ENCODE results near the gene GSG1. TPM values are rescaled to one million over a fixed set of nuclear protein-coding genes. Genes with fewer than 3 reads are reported as not detected.

Gene GSG1
- total and polyA plus RNA-seq, 2 of the 8 experiments (the other 6 are each of a cell fraction or from before 2014, with no cell fraction given): 0.89 to 1.4 TPM

- no peak overlapping the region for H3K56ac ChIP-seq (replicated peaks; ENCODE audit: insufficient read length, low read depth, low read length)
- no peak overlapping the region for H3K27ac ChIP-seq (ENCODE audit: low read depth, low read length)
- no peaks in the 10 kb centered on the region for H4K20me1 ChIP-seq (replicated peaks in 1 of 2; ENCODE audit: control insufficient read depth in 1 of 2, insufficient read depth in 2 of 2, low read length in 2 of 2)
- H3K9me3 ChIP-seq (ENCODE audit: insufficient read depth in 2 of 2, low read depth in 1 of 2, low read length in 1 of 2): no peaks in the 10 kb centered on the region
- H2BK20ac ChIP-seq (ENCODE audit: low read length): no peak overlapping the region
- no peak overlapping the region for H3K4me2 ChIP-seq (ENCODE audit: insufficient read depth in 1 of 2, low read depth in 2 of 2, low read length in 2 of 2)
- H2AK5ac ChIP-seq (ENCODE audit: low read depth, low read length): no peak overlapping the region
- H3K23ac ChIP-seq (ENCODE audit: insufficient read length): no peak overlapping the region
- no peak overlapping the region for H2AFZ ChIP-seq (ENCODE audit: low read length)
- H3K23me2 ChIP-seq (ENCODE audit: low read depth, low read length): peaks cover 2% of the 10 kb centered on the region; the same call in 1 of the 2 replicates
- no peak overlapping the region for H3K14ac ChIP-seq (ENCODE audit: insufficient read length)
- no peak overlapping the region for H2BK15ac ChIP-seq (ENCODE audit: low read length)
- FAIRE-seq (no peak), DNase-seq (ENCODE audit: low read depth in 1 of 2, low spot score in 2 of 2) (no peak)
- ChIA-PET POLR2A (ENCODE audit: partially characterized antibody) (interaction anchor here (1.1 kb wide), 1 partner anchor 20 kb away, joined by 3 read pairs; no protein-coding TSS in a partner anchor), CTCF (ENCODE audit: partially characterized antibody) (interaction anchor here (1.1 to 1.6 kb wide), 4 partner anchors 45 to 80 kb away, joined by 3 to 4 read pairs (median 4); no protein-coding TSS in a partner anchor)
- no peaks in the 10 kb centered on the region for H3K79me2 ChIP-seq (ENCODE audit: control insufficient read depth in 1 of 2, insufficient read depth in 2 of 2, low read length in 2 of 2)
- no peak overlapping the region for H4K5ac ChIP-seq (ENCODE audit: insufficient read length, low read depth, low read length)
- H3K18ac ChIP-seq (ENCODE audit: extremely low read depth, low read length): no peak overlapping the region
- H3K27me3 ChIP-seq (replicated peaks in 1 of 4; ENCODE audit: control insufficient read depth in 3 of 4, extremely low read depth in 1 of 4, insufficient read depth in 3 of 4, low read length in 3 of 4): no peaks in the 10 kb centered on the region
- H3K9ac ChIP-seq (replicated peaks in 1 of 4; ENCODE audit: extremely low read depth in 1 of 4, low read depth in 3 of 4, low read length in 3 of 4): no peak overlapping the region
- no peak overlapping the region for H3K4me3 ChIP-seq (ENCODE audit: extremely low read depth in 1 of 4, insufficient read depth in 2 of 4, low read depth in 3 of 4, low read length in 4 of 4)
- H2BK120ac ChIP-seq (replicated peaks; ENCODE audit: low read depth, low read length): no peak overlapping the region
- 92% methylated on average over 4 of the region's 4 CpGs; no CpG with 5 or more reads in 1 of the 2 experiments for WGBS, 2 experiments (ENCODE audit: extremely low coverage in 1 of 2, insufficient coverage in 1 of 2, insufficient read length in 1 of 2, insufficient replicate concordance in 2 of 2, low coverage in 1 of 2, low lambda C conversion rate in 2 of 2, missing lambda C conversion rate in 1 of 2)
- no peak overlapping the region for H2BK5ac ChIP-seq (ENCODE audit: low read depth, low read length)
- H3K4me1 ChIP-seq (replicated peaks in 1 of 4; ENCODE audit: control insufficient read depth in 3 of 4, insufficient read depth in 4 of 4, low read length in 3 of 4): peaks cover 0 to 8% (median 4%) of the 10 kb centered on the region in 4 experiments; a peak in 3 of 7 replicates
- no peak overlapping the region for H4K8ac ChIP-seq (ENCODE audit: extremely low read depth, insufficient read depth, low read length)
- H2BK12ac ChIP-seq (ENCODE audit: low read depth, low read length): no peak overlapping the region
- H3K4ac ChIP-seq (replicated peaks; ENCODE audit: insufficient read length, low read depth, low read length): no peak overlapping the region
- TF ChIP-seq CHD1 (IDR thresholded peaks at IDR 0.05; ENCODE audit: low read depth, low read length) (no peak), KDM4A (IDR thresholded peaks at IDR 0.05; ENCODE audit: low read depth, low read length, severe bottlenecking) (no peak), TCF12 (IDR thresholded peaks at IDR 0.05; ENCODE audit: low read depth, low read length) (no peak), USF2 (IDR thresholded peaks at IDR 0.05; ENCODE audit: low read length) (no peak), POLR2AphosphoS5 (IDR thresholded peaks at IDR 0.05; ENCODE audit: low read depth, low read length) (no peak), RAD21 (IDR thresholded peaks at IDR 0.05 in 1 of 2, conservative IDR thresholded peaks at IDR 0.05 in 1 of 2; ENCODE audit: low read depth in 2 of 2, low read length in 2 of 2) (no peak)
- H4K91ac ChIP-seq (replicated peaks; ENCODE audit: insufficient read length, low read length): no peak overlapping the region
- H3K36me3 ChIP-seq (ENCODE audit: control insufficient read depth in 2 of 4, insufficient read depth in 4 of 4, low read length in 3 of 4): no peaks in the 10 kb centered on the region
- H3K79me1 ChIP-seq (ENCODE audit: low read depth, low read length): no peaks in the 10 kb centered on the region
These were observed 30.4 kb upstream of the GSG1 start for GRCh38 chr12:13133886-13134285.

All from H1 (cell line).